Stimulated activated CD8-positive, alpha-beta memory T cell treated with anti-CD3 and anti-CD28 coated beads, Interleukin-7, amount 100 ng/mL, for 1 hour (primary cell): ENCODE measurements around the gene NALCN.
"Not testable (repeated sequence)": the region's sequence is repeated elsewhere in the genome, so short reads cannot be mapped to it uniquely, and the experiment has no call there.

Experiments used
- DNase-seq, 2 donors: peaks; one replicate each; pipeline ENCODE4 v3.0.0-alpha.2; 2020; ENCODE audit warnings: low read depth in 2 of 2

NALCN gene

GRCh38 chr13:101341464-101341863, 74.8 kb downstream of the NALCN start:
- no peak for DNase-seq

GRCh38 chr13:101339202-101339601, 77.1 kb downstream of the NALCN start:
- no peak for DNase-seq

- no peak for DNase-seq
These were observed 83.7 kb downstream of the NALCN start for GRCh38 chr13:101332583-101332982.

GRCh38 chr13:101331731-101332130, 84.6 kb downstream of the NALCN start:
- DNase-seq: no peak

- no peak for DNase-seq
These were observed 88.4 kb downstream of the NALCN start for GRCh38 chr13:101327871-101328270.

GRCh38 chr13:101326710-101327109, 89.6 kb downstream of the NALCN start:
- no peak for DNase-seq

GRCh38 chr13:101325423-101325822, 90.9 kb downstream of the NALCN start:
- no peak for DNase-seq

GRCh38 chr13:101323601-101324000, 92.7 kb downstream of the NALCN start:
- no peak for DNase-seq

GRCh38 chr13:101317986-101318523, 98.3 kb downstream of the NALCN start:
- DNase-seq: no peak

GRCh38 chr13:101313479-101313878, 102.8 kb downstream of the NALCN start:
- DNase-seq: not testable (repeated sequence)

GRCh38 chr13:101309014-101309619, 107.2 kb downstream of the NALCN start:
- DNase-seq: no peak

- DNase-seq: no peak
These were observed 107.9 kb downstream of the NALCN start for GRCh38 chr13:101308247-101309013.

GRCh38 chr13:101307181-101307701, 109.1 kb downstream of the NALCN start:
- DNase-seq: no peak

- DNase-seq: no peak
These were observed 109.5 kb downstream of the NALCN start for GRCh38 chr13:101306773-101307172.

GRCh38 chr13:101305981-101306411, 110.3 kb downstream of the NALCN start:
- DNase-seq: no peak

GRCh38 chr13:101303521-101303920, 112.8 kb downstream of the NALCN start:
- no peak for DNase-seq

- DNase-seq: no peak
These were observed 115.3 kb downstream of the NALCN start for GRCh38 chr13:101301053-101301452.

- no peak for DNase-seq
These were observed 115.8 kb downstream of the NALCN start for GRCh38 chr13:101300531-101300930.

- DNase-seq: no peak
These were observed 117.8 kb downstream of the NALCN start for GRCh38 chr13:101298517-101298916.

- no peak for DNase-seq
These were observed 118.5 kb downstream of the NALCN start for GRCh38 chr13:101297794-101298193.

- no peak for DNase-seq
These were observed 123.6 kb downstream of the NALCN start for GRCh38 chr13:101292711-101293110.

GRCh38 chr13:101291646-101292515, 124.4 kb downstream of the NALCN start:
- no peak for DNase-seq
